Embryonic facial prominence (tissue), 1 donor: Measurements from ENCODE around the gene CCL1.
"Not testable (repeated sequence)": the region's sequence is repeated elsewhere in the genome, so short reads cannot be mapped to it uniquely, and the experiment has no call there.

Source experiments
- DNase-seq: peaks from one replicate; pipeline ENCODE4 v3.0.0-alpha.2; 2016; ENCODE audit errors: extremely low spot score

Gene CCL1

GRCh38 chr17:34360601-34361270 lies 2.3 kb downstream of the CCL1 start:
- no peak for DNase-seq

- no peak for DNase-seq
Measured at GRCh38 chr17:34358631-34359030, 4.4 kb downstream of the CCL1 start.

GRCh38 chr17:34357398-34357797 lies 5.6 kb downstream of the CCL1 start:
- DNase-seq = no peak

- DNase-seq = no peak
Measured at GRCh38 chr17:34356194-34356593, 6.8 kb downstream of the CCL1 start, which contains the start of gene CCL13. TSS of gene CCL13 (plus strand) at chr17:34356480. CDS start at chr17:34356527, 47 bp downstream.

- DNase-seq = no peak
Measured at GRCh38 chr17:34354637-34355036, 8.4 kb downstream of the CCL1 start.

GRCh38 chr17:34352191-34352590 lies 10.8 kb downstream of the CCL1 start:
- no peak for DNase-seq

GRCh38 chr17:34351096-34351495 lies 11.9 kb downstream of the CCL1 start:
- no peak for DNase-seq

GRCh38 chr17:34349751-34350150 lies 13.3 kb downstream of the CCL1 start:
- DNase-seq = no peak

- DNase-seq = no peak
Measured at GRCh38 chr17:34347063-34347462, 16.0 kb downstream of the CCL1 start.

GRCh38 chr17:34341916-34342315 lies 21.1 kb downstream of the CCL1 start:
- DNase-seq = no peak

GRCh38 chr17:34339138-34339770 lies 23.8 kb downstream of the CCL1 start:
- no peak for DNase-seq

GRCh38 chr17:34337701-34338100 lies 25.3 kb downstream of the CCL1 start:
- DNase-seq = no peak

GRCh38 chr17:34327580-34327979 lies 35.5 kb downstream of the CCL1 start:
- DNase-seq = not testable (repeated sequence)

- DNase-seq = no peak
Measured at GRCh38 chr17:34321964-34322363, 41.1 kb downstream of the CCL1 start.

- DNase-seq = no peak
Measured at GRCh38 chr17:34319039-34319483, 44.0 kb downstream of the CCL1 start, which contains the start of gene CCL8. TSS of gene CCL8 (plus strand) at chr17:34319435. CDS start at chr17:34319502, 67 bp downstream.

GRCh38 chr17:34318474-34318873 lies 44.6 kb downstream of the CCL1 start:
- DNase-seq = no peak

- no peak for DNase-seq
Measured at GRCh38 chr17:34314279-34314678, 48.8 kb downstream of the CCL1 start.

- DNase-seq = no peak
Measured at GRCh38 chr17:34313164-34313563, 49.9 kb downstream of the CCL1 start.

GRCh38 chr17:34312080-34312479 lies 51.0 kb downstream of the CCL1 start:
- no peak for DNase-seq

- no peak for DNase-seq
Measured at GRCh38 chr17:34311291-34311690, 51.7 kb downstream of the CCL1 start.
